IMR-90 (cell line): ENCODE measurements around the gene SEC61B. TPM values are rescaled to one million over a fixed set of nuclear protein-coding genes. Genes with fewer than 3 reads are reported as not detected.

ENCODE experiments used
- ATAC-seq: fragments of 200-7000 bp; cut with Tn5 transposase; 2 replicates; pipeline ENCODE4 v1.9.1; 2020; ENCODE audit warnings: low read depth, mild to moderate bottlenecking, moderate library complexity
- BruUV-seq: library from RNA; stranded (reverse); fragments of 400-500 nt; replicated peaks from 2 replicates; lab custom pipeline; 2021; lab: Mats Ljungman, UMichigan
- CTCF ChIA-PET: fragments of 300-600 bp; formaldehyde crosslinking; extraction: SDS; loops from one replicate; lab custom pipeline; 2021; ENCODE audit warnings: antibody characterized with exemption; lab: Yijun Ruan, JAX
- POLR2A ChIA-PET: fragments of 300-600 bp; sonication (Branson Sonifier 250); formaldehyde crosslinking; loops from one replicate; lab custom pipeline; 2022; ENCODE audit warnings: antibody characterized with exemption; ENCODE audit not compliant: unreplicated experiment; lab: Charles Lee
- DNase-seq: peaks from one replicate; pipeline ENCODE4 v3.0.0; 2013
- H2AFZ ChIP-seq: replicated peaks from 2 replicates; pipeline ENCODE3; 2013; ENCODE audit warnings: low read length, mild to moderate bottlenecking; ENCODE audit not compliant: poor library complexity
- H2AK5ac ChIP-seq: 2 replicates; pipeline ENCODE4 v1.6.1; 2013; ENCODE audit warnings: low read depth, low read length, inconsistent platforms
- H2AK9ac ChIP-seq: replicated peaks from 2 replicates; pipeline ENCODE3; 2013; ENCODE audit warnings: mild to moderate bottlenecking, low read depth, low read length, moderate library complexity; ENCODE audit not compliant: poor library complexity
- H2BK120ac ChIP-seq: 2 replicates; pipeline ENCODE4 v1.6.1; 2013; ENCODE audit warnings: low read depth, low read length, inconsistent platforms
- H2BK15ac ChIP-seq: 3 replicates; pipeline ENCODE4 v1.6.1; 2013; ENCODE audit warnings: low read depth, low read length, inconsistent platforms
- H2BK20ac ChIP-seq: 2 replicates; pipeline ENCODE4 v1.6.1; 2013; ENCODE audit warnings: low read depth, mild to moderate bottlenecking, inconsistent platforms, low read length, moderate library complexity
- H2BK5ac ChIP-seq: 2 replicates; pipeline ENCODE4 v1.6.1; 2013; ENCODE audit warnings: mild to moderate bottlenecking, low read depth, low read length, inconsistent platforms; ENCODE audit not compliant: poor library complexity, severe bottlenecking
- H3K14ac ChIP-seq: replicated peaks from 2 replicates; pipeline ENCODE4 v1.6.1; 2013; ENCODE audit warnings: low read depth, low read length, inconsistent platforms
- H3K18ac ChIP-seq: 2 replicates; pipeline ENCODE4 v1.6.1; 2013; ENCODE audit warnings: low read depth, low read length, control low read depth
- H3K23ac ChIP-seq: 2 replicates; pipeline ENCODE4 v1.6.1; 2013; ENCODE audit warnings: low read depth, low read length, inconsistent platforms
- H3K27ac ChIP-seq: 2 replicates; pipeline ENCODE4 v1.5.1; 2013; ENCODE audit warnings: mild to moderate bottlenecking, control low read depth, low read length; ENCODE audit not compliant: insufficient read depth
- H3K27me3 ChIP-seq: 2 replicates; pipeline ENCODE4 v1.6.1; 2013; ENCODE audit warnings: low read length; ENCODE audit not compliant: control insufficient read depth, insufficient read depth
- H3K36me3 ChIP-seq: 2 replicates; pipeline ENCODE4 v1.6.1; 2013; ENCODE audit warnings: low read length, mixed read lengths; ENCODE audit not compliant: control insufficient read depth, insufficient read depth
- H3K4ac ChIP-seq: 2 replicates; pipeline ENCODE4 v1.6.1; 2013; ENCODE audit warnings: low read depth, low read length, inconsistent platforms
- H3K4me1 ChIP-seq: 2 replicates; pipeline ENCODE4 v1.6.1; 2013; ENCODE audit warnings: low read length, mixed read lengths; ENCODE audit not compliant: control insufficient read depth, insufficient read depth
- H3K4me2 ChIP-seq: 2 replicates; pipeline ENCODE4 v1.6.1; 2013; ENCODE audit warnings: low read depth, mild to moderate bottlenecking, control low read depth, low read length, moderate library complexity
- H3K4me3 ChIP-seq: 2 replicates; pipeline ENCODE4 v1.5.1; 2013; ENCODE audit warnings: low read depth, mild to moderate bottlenecking, control low read depth, low read length, moderate library complexity; ENCODE audit not compliant: insufficient read depth
- H3K56ac ChIP-seq: 2 replicates; pipeline ENCODE4 v1.6.1; 2013; ENCODE audit warnings: low read length, inconsistent platforms; ENCODE audit not compliant: insufficient read depth; ENCODE audit errors: extremely low read depth
- H3K79me1 ChIP-seq, 2 experiments: 2 replicates each; pipeline ENCODE4 v1.6.1; 2013; ENCODE audit warnings: low read length in 2 of 2, inconsistent platforms in 1 of 2, low read depth in 1 of 2
- H3K9ac ChIP-seq: 2 replicates; pipeline ENCODE4 v1.6.1; 2013; ENCODE audit warnings: low read depth, low read length, control low read depth
- H3K9me1 ChIP-seq: 2 replicates; pipeline ENCODE4 v1.6.1; 2013; ENCODE audit warnings: low read length, inconsistent platforms; ENCODE audit not compliant: insufficient read depth
- H3K9me3 ChIP-seq: 2 replicates; pipeline ENCODE4 v1.6.1; 2013; ENCODE audit warnings: low read length; ENCODE audit not compliant: control insufficient read depth, insufficient read depth
- H4K20me1 ChIP-seq: 2 replicates; pipeline ENCODE4 v1.6.1; 2013; ENCODE audit warnings: low read length, inconsistent platforms; ENCODE audit not compliant: insufficient read depth
- H4K5ac ChIP-seq: 2 replicates; pipeline ENCODE4 v1.6.1; 2013; ENCODE audit warnings: mild to moderate bottlenecking, low read depth, low read length, control low read depth
- H4K8ac ChIP-seq, 2 experiments: 2 replicates each; pipeline ENCODE4 v1.6.1; 2013; ENCODE audit warnings: low read depth in 2 of 2, low read length in 2 of 2, control low read depth in 1 of 2, inconsistent platforms in 1 of 2
- H4K91ac ChIP-seq: 2 replicates; pipeline ENCODE4 v1.6.1; 2013; ENCODE audit warnings: low read depth, low read length, inconsistent platforms; ENCODE audit not compliant: insufficient read depth
- CHD1 ChIP-seq: IDR thresholded peaks from 2 replicates; pipeline ENCODE4 v1.6.1; 2012; ENCODE audit warnings: low read depth, low read length, improper control_type of control experiment
- ELK1 ChIP-seq: fragments of 150-350 bp; IDR thresholded peaks from 2 replicates; pipeline ENCODE4 v1.6.1; 2016; ENCODE audit warnings: low read depth, mild to moderate bottlenecking, low read length, moderate library complexity, borderline replicate concordance
- MXI1 ChIP-seq: IDR thresholded peaks from 2 replicates; pipeline ENCODE4 v1.6.1; 2012; ENCODE audit warnings: low read depth, mild to moderate bottlenecking, low read length, moderate library complexity, borderline replicate concordance
- RAD21 ChIP-seq: IDR thresholded peaks from 2 replicates; pipeline ENCODE4 v1.6.1; 2012; ENCODE audit warnings: low read length, improper control_type of control experiment
- RCOR1 ChIP-seq: IDR thresholded peaks from 2 replicates; pipeline ENCODE4 v1.6.1; 2012; ENCODE audit warnings: mild to moderate bottlenecking, low read length, improper control_type of control experiment; ENCODE audit not compliant: insufficient replicate concordance
- dilution Hi-C: fragments of 300-500 bp; cut with HindIII; formaldehyde crosslinking; loops from one replicate; pipeline ENCODE4 v1.14.3; 2018; ENCODE audit warnings: low sequenced_read_pairs; ENCODE audit not compliant: unreplicated experiment
- in situ Hi-C: fragments of 300-500 bp; cut with MboI; formaldehyde crosslinking; loops from 3 replicates; pipeline ENCODE4 v1.14.3; 2019; ENCODE audit warnings: low sequenced_read_pairs, inconsistent platforms, mixed read lengths
- intact Hi-C: fragments of 100-400 bp; cut with micrococcal nuclease; formaldehyde crosslinking; loops from 2 replicates; pipeline ENCODE4 v1.10.0; 2022
- polyA plus RNA-seq, 3 experiments: library from polyadenylated mRNA; depleted of rRNA; stranded (reverse); fragments of >200 nt; gene quantifications; 2 replicates each; pipeline ENCODE4 v1.2.3, GENCODE V29; 2012; ENCODE audit warnings: low replicate concordance in 1 of 3
- total RNA-seq: library from RNA; depleted of rRNA; stranded (reverse); fragments of >200 nt; gene quantifications from 2 replicates; pipeline ENCODE4 v1.2.3, GENCODE V29; 2012

SEC61B gene
- total and polyA plus RNA-seq, 2 of the 4 experiments (the other 2 are of a cell fraction): 180 to 281 TPM

GRCh38 chr9:99249619-99250018 lies 27.5 kb downstream of the SEC61B start:
- Histone ChIP-seq H3K4me2 (no peak overlapping the region), H3K4me1 (no peaks in the 10 kb centered on the region), H2BK20ac (no peak overlapping the region), H3K9me1 (no peaks in the 10 kb centered on the region), H3K4ac (no peak overlapping the region), H4K20me1 (no peaks in the 10 kb centered on the region), H3K9ac (no peak overlapping the region), H2BK15ac (no peak overlapping the region), H3K9me3 (no peaks in the 10 kb centered on the region), H3K18ac (no peak overlapping the region), H3K56ac (no peak overlapping the region), H4K8ac (no peak overlapping the region), H2AK9ac (no peak overlapping the region), H3K23ac (no peak overlapping the region), H4K91ac (no peak overlapping the region), H2BK5ac (no peak overlapping the region), H2AK5ac (no peak overlapping the region), H3K27me3 (0 out of 2 replicates have a peak, but pooled peaks cover 2% of the 10 kb centered on the region), H2AFZ (no peak overlapping the region), H3K36me3 (no peaks in the 10 kb centered on the region), H3K79me1 (no peaks in the 10 kb centered on the region), H3K4me3 (no peak overlapping the region), H3K27ac (no peak overlapping the region), H2BK120ac (no peak overlapping the region), H4K5ac (no peak overlapping the region), H3K14ac (no peak overlapping the region)
- dilution Hi-C loops (no loop called here), in situ Hi-C loops (loop anchor here (25.0 kb wide), 3 partner anchors 563 to 963 kb away; partner anchors contain the start of gene NR4A3), intact Hi-C loops (no loop called here)
- no TSS peak for BruUV-seq
- DNase-seq (no peak), ATAC-seq (no peak)
- ChIA-PET POLR2A (no interaction called here), CTCF (no interaction called here)
- no peak for TF ChIP-seq RCOR1
- no peak for TF ChIP-seq RAD21
- no peak for TF ChIP-seq CHD1
- TF ChIP-seq MXI1: no peak
- TF ChIP-seq ELK1: no peak
